SK-N-SH treated with all-trans-retinoic acid at 6 μM for 48 hours (cell line): ENCODE results near the gene BRD2.

Experiments used
- ARNTL ChIP-seq: fragments of 450-650 bp; formaldehyde crosslinking; IDR thresholded peaks from 2 replicates; pipeline ENCODE4 v1.5.0; 2020; ENCODE audit warnings: low read depth, mild to moderate bottlenecking, moderate library complexity, borderline replicate concordance
- BACH2 ChIP-seq: fragments of 250-450 bp; sonication (Bioruptor Pico); IDR thresholded peaks from 2 replicates; pipeline ENCODE4 v1.9.0; 2021; ENCODE audit warnings: mild to moderate bottlenecking, borderline replicate concordance
- CREB5 ChIP-seq: fragments of 250-450 bp; sonication (Bioruptor Pico); IDR thresholded peaks from 2 replicates; pipeline ENCODE4 v1.5.1; 2020; ENCODE audit warnings: low read depth, mild to moderate bottlenecking, moderate library complexity
- CSDC2 ChIP-seq: fragments of 250-450 bp; sonication (Bioruptor Pico); IDR thresholded peaks from 2 replicates; pipeline ENCODE4 v1.5.0; 2020; ENCODE audit warnings: mild to moderate bottlenecking, moderate library complexity
- OSR1 ChIP-seq: fragments of 250-450 bp; sonication (Bioruptor Pico); IDR thresholded peaks from 2 replicates; pipeline ENCODE4 v1.8.0; 2022; ENCODE audit warnings: moderate library complexity, mild to moderate bottlenecking, inconsistent platforms
- PATZ1 ChIP-seq: fragments of 250-450 bp; sonication (Bioruptor Pico); IDR thresholded peaks from 2 replicates; pipeline ENCODE4 v1.8.0; 2020; ENCODE audit warnings: mild to moderate bottlenecking, moderate library complexity, borderline replicate concordance
- PPARA ChIP-seq: fragments of 250-450 bp; sonication (Bioruptor Pico); IDR thresholded peaks from 2 replicates; pipeline ENCODE4 v1.5.0; 2020; ENCODE audit warnings: mild to moderate bottlenecking, borderline replicate concordance
- RARB ChIP-seq: fragments of 250-450 bp; sonication (Bioruptor Pico); IDR thresholded peaks from 2 replicates; pipeline ENCODE4 v1.8.0; 2021; ENCODE audit warnings: mild to moderate bottlenecking, moderate library complexity
- SNAI2 ChIP-seq: fragments of 250-450 bp; sonication (Bioruptor Pico); IDR thresholded peaks from 2 replicates; pipeline ENCODE4 v1.5.0; 2020; ENCODE audit warnings: mild to moderate bottlenecking, moderate library complexity
- TCF4 ChIP-seq: fragments of 250-450 bp; sonication (Bioruptor Pico); IDR thresholded peaks from 2 replicates; pipeline ENCODE4 v1.8.0; 2021; ENCODE audit warnings: mild to moderate bottlenecking, moderate library complexity, borderline replicate concordance
- TOX ChIP-seq: fragments of 250-450 bp; sonication (Bioruptor Pico); IDR thresholded peaks from 2 replicates; pipeline ENCODE4 v1.8.0; 2021; ENCODE audit warnings: mild to moderate bottlenecking, moderate library complexity, borderline replicate concordance
- ZFP3 ChIP-seq: fragments of 250-450 bp; sonication (Bioruptor Pico); IDR thresholded peaks from 2 replicates; pipeline ENCODE4 v1.5.0; 2020; ENCODE audit warnings: mild to moderate bottlenecking, moderate library complexity
- ZNF565 ChIP-seq: fragments of 450-650 bp; formaldehyde crosslinking; conservative IDR thresholded peaks from 2 replicates; pipeline ENCODE4 v1.5.0; 2020; ENCODE audit warnings: low read depth, mild to moderate bottlenecking, moderate library complexity
- ZNF8 ChIP-seq: fragments of 450-650 bp; formaldehyde crosslinking; IDR thresholded peaks from 2 replicates; pipeline ENCODE4 v1.5.0; 2020; ENCODE audit warnings: mild to moderate bottlenecking, moderate library complexity

GRCh38 chr6:32979720-32980487 lies 11.5 kb downstream of the BRD2 start:
- no peak for TF ChIP-seq ZNF8 (CRISPR knock-in tag)
- TF ChIP-seq CSDC2: no peak
- TF ChIP-seq SNAI2: no peak
- no peak for TF ChIP-seq CREB5 (CRISPR knock-in tag)
- TF ChIP-seq OSR1 (CRISPR knock-in tag): no peak
- no peak for TF ChIP-seq PATZ1 (CRISPR knock-in tag)
- TF ChIP-seq RARB (CRISPR knock-in tag): no peak
- TF ChIP-seq BACH2 (CRISPR knock-in tag): no peak
- TF ChIP-seq ZNF565 (CRISPR knock-in tag): no peak
- TF ChIP-seq TOX (CRISPR knock-in tag): no peak
- no peak for TF ChIP-seq PPARA
- TF ChIP-seq ARNTL (CRISPR knock-in tag): no peak
- TF ChIP-seq ZFP3 (CRISPR knock-in tag): no peak
- no peak for TF ChIP-seq TCF4 (CRISPR knock-in tag)
